ENCODE data around the gene MTF2.

The MTF2 gene

GRCh38 chr1:93111561-93111960, 32.5 kb downstream of the MTF2 start:
- H3K4me3 ChIP-seq (ENCODE audit: low read length in 2 of 2): no peak overlapping the region
- no peak overlapping the region for H3K23ac ChIP-seq (ENCODE audit: low read depth, low read length, poor library complexity)
- no peak overlapping the region for H3K27ac ChIP-seq (replicated peaks; ENCODE audit: low read length)
- peaks cover 0 to 23% of the 10 kb centered on the region in 2 donors for H3K9me3 ChIP-seq (replicated peaks in 1 of 2; ENCODE audit: control insufficient read depth in 2 of 2, insufficient read depth in 1 of 2, low read depth in 1 of 2, low read length in 2 of 2)
- H3K27me3 ChIP-seq (ENCODE audit: control insufficient read depth in 3 of 3, insufficient read depth in 3 of 3, low read depth in 1 of 3, low read length in 3 of 3): no peaks in the 10 kb centered on the region
- no peak overlapping the region for H4K91ac ChIP-seq (ENCODE audit: low read depth, low read length, poor library complexity)
- H2BK12ac ChIP-seq (ENCODE audit: low read length): no peak overlapping the region
- H3K4ac ChIP-seq (ENCODE audit: low read length): no peak overlapping the region
- no peak overlapping the region for H4K8ac ChIP-seq (ENCODE audit: low read depth, low read length)
- H3K4me2 ChIP-seq (ENCODE audit: insufficient read depth, low read length, poor library complexity, severe bottlenecking): no peak overlapping the region
- H2BK5ac ChIP-seq (ENCODE audit: low read length): no peak overlapping the region
- no peak for DNase-seq (ENCODE audit: low spot score)
- no peak overlapping the region for H3K14ac ChIP-seq (ENCODE audit: low read length)
- H3K79me1 ChIP-seq (ENCODE audit: low read depth, low read length): no peaks in the 10 kb centered on the region
- no peak overlapping the region for H2BK120ac ChIP-seq (ENCODE audit: low read depth, low read length)
- no peak overlapping the region for H3K9ac ChIP-seq (ENCODE audit: low read depth, low read length, poor library complexity)
- H3K18ac ChIP-seq (ENCODE audit: low read length): no peak overlapping the region
- H3K36me3 ChIP-seq (replicated peaks in 1 of 2; ENCODE audit: control insufficient read depth in 2 of 2, insufficient read depth in 2 of 2, low read length in 2 of 2): peaks cover 9 to 94% of the 10 kb centered on the region in 2 donors
- H2AK5ac ChIP-seq (ENCODE audit: low read depth, low read length): no peak overlapping the region
- H2BK15ac ChIP-seq (ENCODE audit: low read length): no peak overlapping the region
- no peaks in the 10 kb centered on the region for H3K4me1 ChIP-seq (ENCODE audit: control insufficient read depth in 2 of 2, insufficient read depth in 1 of 2, low read depth in 1 of 2, low read length in 2 of 2)
- H2AFZ ChIP-seq (ENCODE audit: low read length): no peak overlapping the region

DNA sequence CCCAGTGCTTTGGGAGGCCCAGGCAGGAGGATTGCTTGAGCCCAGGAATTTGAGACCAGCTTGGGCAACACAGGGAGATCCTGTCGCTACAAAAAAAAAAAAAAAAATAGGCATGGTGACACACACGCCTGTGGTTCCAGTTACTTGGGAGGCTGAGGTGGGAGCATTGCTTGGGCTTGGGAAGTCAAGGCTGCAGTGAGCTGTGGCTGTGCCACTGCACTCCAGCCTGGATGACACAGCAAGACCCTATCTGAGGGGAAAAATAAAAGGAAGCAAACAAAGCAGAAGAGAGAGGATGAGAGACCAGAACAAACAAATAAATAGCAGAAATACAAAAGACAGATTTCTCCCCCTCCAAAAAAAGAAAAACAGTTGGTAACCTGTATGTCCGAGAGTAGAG, 34.0 kb downstream of the MTF2 start:
- Histone ChIP-seq H3K9me3 (replicated peaks in 1 of 2; ENCODE audit: control insufficient read depth in 2 of 2, insufficient read depth in 1 of 2, low read depth in 1 of 2, low read length in 2 of 2) (peaks cover 0 to 9% of the 10 kb centered on the region in 2 donors), H3K4me2 (ENCODE audit: insufficient read depth, low read length, poor library complexity, severe bottlenecking) (no peak overlapping the region), H3K14ac (ENCODE audit: low read length) (no peak overlapping the region), H2AK5ac (ENCODE audit: low read depth, low read length) (no peak overlapping the region), H3K23ac (ENCODE audit: low read depth, low read length, poor library complexity) (no peak overlapping the region), H3K9ac (ENCODE audit: low read depth, low read length, poor library complexity) (no peak overlapping the region), H2BK5ac (ENCODE audit: low read length) (no peak overlapping the region), H2BK120ac (ENCODE audit: low read depth, low read length) (no peak overlapping the region), H3K36me3 (replicated peaks in 1 of 2; ENCODE audit: control insufficient read depth in 2 of 2, insufficient read depth in 2 of 2, low read length in 2 of 2) (peaks cover 11 to 94% of the 10 kb centered on the region in 2 donors), H2BK12ac (ENCODE audit: low read length) (no peak overlapping the region), H4K91ac (ENCODE audit: low read depth, low read length, poor library complexity) (no peak overlapping the region), H3K27ac (replicated peaks; ENCODE audit: low read length) (no peak overlapping the region), H2BK15ac (ENCODE audit: low read length) (no peak overlapping the region), H3K79me1 (ENCODE audit: low read depth, low read length) (no peaks in the 10 kb centered on the region), H3K4me3 (ENCODE audit: low read length in 2 of 2) (no peak overlapping the region), H2AFZ (ENCODE audit: low read length) (no peak overlapping the region), H3K27me3 (ENCODE audit: control insufficient read depth in 3 of 3, insufficient read depth in 3 of 3, low read depth in 1 of 3, low read length in 3 of 3) (no peaks in the 10 kb centered on the region), H3K4me1 (ENCODE audit: control insufficient read depth in 2 of 2, insufficient read depth in 1 of 2, low read depth in 1 of 2, low read length in 2 of 2) (no peaks in the 10 kb centered on the region), H4K8ac (ENCODE audit: low read depth, low read length) (no peak overlapping the region), H3K18ac (ENCODE audit: low read length) (no peak overlapping the region), H3K4ac (ENCODE audit: low read length) (no peak overlapping the region)
- WGBS, 2 donors (ENCODE audit: extremely low coverage in 2 of 2, insufficient read length in 2 of 2, insufficient replicate concordance in 1 of 2): no CpG with 5 or more reads among the region's 3 CpGs
- DNase-seq (ENCODE audit: low spot score): no peak

GRCh38 chr1:93114391-93114790, 35.3 kb downstream of the MTF2 start:
- Histone ChIP-seq H2BK120ac (ENCODE audit: low read depth, low read length) (no peak overlapping the region), H3K18ac (ENCODE audit: low read length) (no peak overlapping the region), H4K91ac (ENCODE audit: low read depth, low read length, poor library complexity) (no peak overlapping the region), H3K9me3 (replicated peaks in 1 of 2; ENCODE audit: control insufficient read depth in 2 of 2, insufficient read depth in 1 of 2, low read depth in 1 of 2, low read length in 2 of 2) (peaks cover 0 to 2% of the 10 kb centered on the region in 2 donors), H3K4me1 (ENCODE audit: control insufficient read depth in 2 of 2, insufficient read depth in 1 of 2, low read depth in 1 of 2, low read length in 2 of 2) (no peaks in the 10 kb centered on the region), H2BK5ac (ENCODE audit: low read length) (no peak overlapping the region), H4K8ac (ENCODE audit: low read depth, low read length) (no peak overlapping the region), H3K27me3 (ENCODE audit: control insufficient read depth in 3 of 3, insufficient read depth in 3 of 3, low read depth in 1 of 3, low read length in 3 of 3) (no peaks in the 10 kb centered on the region), H3K79me1 (ENCODE audit: low read depth, low read length) (no peaks in the 10 kb centered on the region), H3K4me3 (ENCODE audit: low read length in 2 of 2) (no peak overlapping the region), H3K4ac (ENCODE audit: low read length) (no peak overlapping the region), H3K9ac (ENCODE audit: low read depth, low read length, poor library complexity) (no peak overlapping the region), H3K14ac (ENCODE audit: low read length) (no peak overlapping the region), H2BK15ac (ENCODE audit: low read length) (no peak overlapping the region), H3K36me3 (replicated peaks in 1 of 2; ENCODE audit: control insufficient read depth in 2 of 2, insufficient read depth in 2 of 2, low read length in 2 of 2) (peaks cover 14 to 97% of the 10 kb centered on the region in 2 donors), H2AK5ac (ENCODE audit: low read depth, low read length) (no peak overlapping the region), H3K23ac (ENCODE audit: low read depth, low read length, poor library complexity) (no peak overlapping the region), H2AFZ (ENCODE audit: low read length) (no peak overlapping the region), H3K4me2 (ENCODE audit: insufficient read depth, low read length, poor library complexity, severe bottlenecking) (no peak overlapping the region), H2BK12ac (ENCODE audit: low read length) (no peak overlapping the region), H3K27ac (replicated peaks; ENCODE audit: low read length) (no peak overlapping the region)
- no CpG with 5 or more reads among the region's 2 CpGs for WGBS, 2 donors (ENCODE audit: extremely low coverage in 2 of 2, insufficient read length in 2 of 2, insufficient replicate concordance in 1 of 2)
- DNase-seq (ENCODE audit: low spot score): no peak

DNA sequence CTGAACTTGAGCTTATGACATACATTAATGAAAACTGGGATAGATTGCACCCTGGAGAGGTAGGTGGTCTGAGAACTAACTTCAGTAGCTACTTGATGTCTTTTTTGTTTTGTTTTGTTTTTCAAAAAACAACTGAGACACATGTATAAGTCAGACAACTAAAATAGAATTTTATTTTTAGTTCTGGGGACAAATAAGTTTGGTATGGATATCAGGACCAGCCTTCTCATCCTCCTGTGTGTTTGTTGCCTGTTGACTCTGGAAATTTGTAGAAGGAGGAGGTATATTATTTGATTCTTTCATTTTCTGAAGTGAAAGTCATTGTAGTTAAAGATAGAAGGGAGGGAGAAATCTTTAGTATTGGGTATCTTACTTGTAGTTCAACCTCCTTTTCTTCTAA, 41.5 kb downstream of the MTF2 start:
- Histone ChIP-seq H2AFZ (ENCODE audit: low read length) (no peak overlapping the region), H4K8ac (ENCODE audit: low read depth, low read length) (no peak overlapping the region), H2BK5ac (ENCODE audit: low read length) (no peak overlapping the region), H3K9ac (ENCODE audit: low read depth, low read length, poor library complexity) (no peak overlapping the region), H3K18ac (ENCODE audit: low read length) (no peak overlapping the region), H3K4me3 (ENCODE audit: low read length in 2 of 2) (no peak overlapping the region), H3K79me1 (ENCODE audit: low read depth, low read length) (no peaks in the 10 kb centered on the region), H3K4me2 (ENCODE audit: insufficient read depth, low read length, poor library complexity, severe bottlenecking) (no peak overlapping the region), H3K27me3 (ENCODE audit: control insufficient read depth in 3 of 3, insufficient read depth in 3 of 3, low read depth in 1 of 3, low read length in 3 of 3) (no peaks in the 10 kb centered on the region), H3K23ac (ENCODE audit: low read depth, low read length, poor library complexity) (no peak overlapping the region), H2BK120ac (ENCODE audit: low read depth, low read length) (no peak overlapping the region), H3K4me1 (ENCODE audit: control insufficient read depth in 2 of 2, insufficient read depth in 1 of 2, low read depth in 1 of 2, low read length in 2 of 2) (no peaks in the 10 kb centered on the region), H3K9me3 (replicated peaks in 1 of 2; ENCODE audit: control insufficient read depth in 2 of 2, insufficient read depth in 1 of 2, low read depth in 1 of 2, low read length in 2 of 2) (peaks cover 0 to 4% of the 10 kb centered on the region in 2 donors), H4K91ac (ENCODE audit: low read depth, low read length, poor library complexity) (no peak overlapping the region), H3K36me3 (replicated peaks in 1 of 2; ENCODE audit: control insufficient read depth in 2 of 2, insufficient read depth in 2 of 2, low read length in 2 of 2) (peaks cover 9 to 100% of the 10 kb centered on the region in 2 donors), H2BK12ac (ENCODE audit: low read length) (no peak overlapping the region), H3K4ac (ENCODE audit: low read length) (no peak overlapping the region), H3K27ac (replicated peaks; ENCODE audit: low read length) (no peak overlapping the region), H2BK15ac (ENCODE audit: low read length) (no peak overlapping the region), H2AK5ac (ENCODE audit: low read depth, low read length) (no peak overlapping the region), H3K14ac (ENCODE audit: low read length) (no peak overlapping the region)
- no peak for DNase-seq (ENCODE audit: low spot score)
